Vagina (tissue), 2 donors: Measurements from ENCODE around the gene EFCAB10. TPM values are rescaled to one million over a fixed set of nuclear protein-coding genes. Genes with fewer than 3 reads are reported as not detected.

Experiments
- DNase-seq, 2 donors: peaks; one replicate each; pipeline ENCODE4 v3.0.0-alpha.2; 2017; ENCODE audit errors: extremely low spot score in 2 of 2
- H3K27ac ChIP-seq: fragments of 200-600 bp; sonication (generic); one replicate; pipeline ENCODE4 v1.5.1; 2019
- H3K27me3 ChIP-seq: fragments of 200-600 bp; sonication (generic); one replicate; pipeline ENCODE4 v1.5.1; 2019
- H3K36me3 ChIP-seq, 2 donors: fragments of 200-600 bp; sonication (generic); one replicate each; pipeline ENCODE4 v1.5.1; 2017 to 2019
- H3K4me1 ChIP-seq: fragments of 200-600 bp; sonication (generic); one replicate; pipeline ENCODE4 v1.5.1; 2019
- H3K4me3 ChIP-seq, 2 donors: fragments of 200-600 bp; sonication (generic); 1 replicate in 1 of 2; 2 replicates in 1 of 2; pipeline ENCODE4 v1.5.1; 2016 to 2019
- H3K9me3 ChIP-seq: fragments of 200-600 bp; sonication (generic); one replicate; pipeline ENCODE4 v1.5.1; 2019
- POLR2A ChIP-seq, 2 donors: fragments of 450-650 bp; IDR thresholded peaks; one replicate each; pipeline ENCODE4 v1.6.1; 2017; ENCODE audit warnings: antibody characterized with exemption in 2 of 2, mild to moderate bottlenecking in 2 of 2, moderate library complexity in 2 of 2
- POLR2AphosphoS5 ChIP-seq, 2 donors: sonication (generic); formaldehyde crosslinking; IDR thresholded peaks; one replicate each; pipeline ENCODE4 v1.9.0; 2017; ENCODE audit warnings: antibody characterized with exemption in 2 of 2, mild to moderate bottlenecking in 2 of 2, low read depth in 1 of 2; ENCODE audit not compliant: insufficient read depth in 1 of 2
- intact Hi-C: fragments of 100-400 bp; cut with DNase I; formaldehyde crosslinking; loops from one replicate; pipeline ENCODE4 v1.15.1; 2023
- total RNA-seq: library from RNA; depleted of rRNA; stranded (reverse); fragments of >200 nt; gene quantifications from one replicate; pipeline ENCODE4 v1.2.3, GENCODE V29; 2016
- TF ChIP-seq, protein P1 (sequence below), 3 experiments: fragments of 450-650 bp in 2 of 3; fragments of 200-600 bp in 1 of 3; sonication (generic) in 1 of 3; IDR thresholded peaks; one replicate each; pipeline ENCODE4 v1.5.1; 2017 to 2019; ENCODE audit warnings: antibody characterized with exemption in 3 of 3, mild to moderate bottlenecking in 2 of 3, moderate library complexity in 2 of 3

EFCAB10 gene
- total RNA-seq, 1 donor from 2014 or later = not detected

DNA sequence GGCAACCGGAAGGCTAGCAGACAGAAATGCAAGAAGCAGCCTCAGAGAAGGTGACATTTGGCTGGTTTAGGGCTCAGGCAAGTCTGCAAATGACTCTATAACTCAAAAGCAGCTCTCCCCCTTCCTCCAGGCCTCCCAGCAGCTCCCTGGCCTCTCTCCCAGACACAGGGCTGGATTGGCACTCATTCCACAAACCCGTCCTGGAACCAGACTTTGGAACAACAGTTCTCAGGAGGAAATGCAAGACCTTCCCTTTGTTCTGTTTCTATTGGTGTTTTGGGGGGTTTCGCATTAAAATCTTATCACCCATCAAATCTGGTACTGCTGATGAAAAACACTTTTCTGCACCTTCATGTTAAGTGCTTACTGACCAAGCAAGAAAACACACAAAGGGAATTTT is 40.3 kb upstream of the EFCAB10 start:
- Histone ChIP-seq H3K9me3 (no peaks in the 10 kb centered on the region), H3K4me1 (peaks cover 8% of the 10 kb centered on the region), H3K4me3 (no peak overlapping the region), H3K27me3 (no peaks in the 10 kb centered on the region), H3K36me3 (peaks cover 0 to 35% of the 10 kb centered on the region in 2 donors), H3K27ac (no peak overlapping the region)
- TF ChIP-seq, protein P1, sequence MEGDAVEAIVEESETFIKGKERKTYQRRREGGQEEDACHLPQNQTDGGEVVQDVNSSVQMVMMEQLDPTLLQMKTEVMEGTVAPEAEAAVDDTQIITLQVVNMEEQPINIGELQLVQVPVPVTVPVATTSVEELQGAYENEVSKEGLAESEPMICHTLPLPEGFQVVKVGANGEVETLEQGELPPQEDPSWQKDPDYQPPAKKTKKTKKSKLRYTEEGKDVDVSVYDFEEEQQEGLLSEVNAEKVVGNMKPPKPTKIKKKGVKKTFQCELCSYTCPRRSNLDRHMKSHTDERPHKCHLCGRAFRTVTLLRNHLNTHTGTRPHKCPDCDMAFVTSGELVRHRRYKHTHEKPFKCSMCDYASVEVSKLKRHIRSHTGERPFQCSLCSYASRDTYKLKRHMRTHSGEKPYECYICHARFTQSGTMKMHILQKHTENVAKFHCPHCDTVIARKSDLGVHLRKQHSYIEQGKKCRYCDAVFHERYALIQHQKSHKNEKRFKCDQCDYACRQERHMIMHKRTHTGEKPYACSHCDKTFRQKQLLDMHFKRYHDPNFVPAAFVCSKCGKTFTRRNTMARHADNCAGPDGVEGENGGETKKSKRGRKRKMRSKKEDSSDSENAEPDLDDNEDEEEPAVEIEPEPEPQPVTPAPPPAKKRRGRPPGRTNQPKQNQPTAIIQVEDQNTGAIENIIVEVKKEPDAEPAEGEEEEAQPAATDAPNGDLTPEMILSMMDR (IDR thresholded peaks at IDR 0.05) = no peak
- TF ChIP-seq POLR2A (IDR thresholded peaks at IDR 0.05) (no peak), POLR2AphosphoS5 (IDR thresholded peaks at IDR 0.05; ENCODE audit: insufficient read depth in 1 of 2, low read depth in 1 of 2) (no peak)
- DNase-seq = no peak
- intact Hi-C loops = no loop called here

DNA sequence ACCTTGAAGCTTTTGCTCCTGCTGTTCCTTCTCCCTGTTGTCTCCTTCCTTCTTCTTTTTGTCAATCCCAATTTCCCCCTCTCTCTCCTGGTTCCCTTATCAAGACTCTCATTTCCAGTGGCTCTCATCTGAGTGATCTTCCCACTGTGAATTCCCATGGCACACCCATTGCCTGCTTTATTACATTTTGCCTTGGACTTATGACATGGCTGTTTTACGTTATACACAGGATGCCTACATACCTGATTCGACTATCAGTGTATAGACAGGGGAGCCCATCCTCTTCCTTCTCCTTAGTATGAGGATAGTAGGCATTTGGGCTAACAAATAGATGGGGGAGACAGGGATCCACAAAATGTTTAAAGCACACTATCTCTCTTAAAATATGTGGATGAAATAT is 39.9 kb upstream of the EFCAB10 start:
- no peak overlapping the region for H3K4me3 ChIP-seq
- no peak overlapping the region for H3K27ac ChIP-seq
- intact Hi-C loops = no loop called here
- no peak for DNase-seq
- H3K27me3 ChIP-seq = no peaks in the 10 kb centered on the region
- peaks cover 0 to 30% of the 10 kb centered on the region in 2 donors for H3K36me3 ChIP-seq
- H3K9me3 ChIP-seq = no peaks in the 10 kb centered on the region
- TF ChIP-seq, protein P1 (IDR thresholded peaks at IDR 0.05) = no peak
- TF ChIP-seq POLR2A (IDR thresholded peaks at IDR 0.05) (no peak), POLR2AphosphoS5 (IDR thresholded peaks at IDR 0.05; ENCODE audit: insufficient read depth in 1 of 2, low read depth in 1 of 2) (no peak)
- H3K4me1 ChIP-seq = peaks cover 8% of the 10 kb centered on the region

DNA sequence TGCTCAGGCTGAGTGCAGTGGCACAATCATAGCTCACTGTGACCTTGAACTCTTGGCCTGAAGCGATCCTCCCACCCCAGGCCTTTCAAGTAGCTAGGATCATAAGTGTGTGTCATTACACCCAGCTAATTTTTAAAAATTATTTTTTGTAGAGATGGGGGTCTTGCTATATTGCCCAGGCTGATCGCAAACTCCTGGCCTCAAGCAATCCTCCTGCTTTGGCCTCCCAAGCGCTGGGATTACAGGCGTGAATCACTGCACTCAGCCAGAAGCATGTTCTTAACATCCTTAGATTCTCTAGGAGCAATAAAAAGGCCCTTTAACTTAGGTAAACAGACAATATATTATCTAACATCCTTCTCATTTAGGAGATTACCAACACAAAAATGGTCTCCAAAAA is 38.3 kb upstream of the EFCAB10 start:
- Histone ChIP-seq H3K9me3 (no peaks in the 10 kb centered on the region), H3K4me1 (peaks cover 8% of the 10 kb centered on the region), H3K27ac (no peak overlapping the region), H3K36me3 (peaks cover 0 to 30% of the 10 kb centered on the region in 2 donors), H3K27me3 (no peaks in the 10 kb centered on the region), H3K4me3 (no peak overlapping the region)
- no peak for TF ChIP-seq POLR2AphosphoS5 (IDR thresholded peaks at IDR 0.05; ENCODE audit: insufficient read depth in 1 of 2, low read depth in 1 of 2)
- intact Hi-C loops = no loop called here
- no peak for DNase-seq

DNA sequence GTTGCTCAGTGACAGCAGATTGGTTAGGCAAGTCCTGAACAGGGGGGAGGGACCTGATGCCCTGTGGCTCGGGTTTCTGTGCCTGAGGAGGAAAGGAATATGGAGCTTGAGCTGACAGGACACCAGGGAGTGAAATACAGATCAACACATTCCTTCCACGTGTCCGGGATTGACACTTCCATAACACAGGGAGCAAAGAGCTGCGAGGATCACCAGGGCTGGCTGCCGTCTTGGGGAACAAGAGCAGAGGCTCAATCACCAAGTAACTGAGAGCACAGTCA is 36.7 kb upstream of the EFCAB10 start:
- no peaks in the 10 kb centered on the region for H3K27me3 ChIP-seq
- H3K9me3 ChIP-seq = no peaks in the 10 kb centered on the region
- TF ChIP-seq POLR2AphosphoS5 (IDR thresholded peaks at IDR 0.05; ENCODE audit: insufficient read depth in 1 of 2, low read depth in 1 of 2) = no peak
- TF ChIP-seq POLR2A (IDR thresholded peaks at IDR 0.05) = no peak
- TF ChIP-seq, protein P1 (IDR thresholded peaks at IDR 0.05) = no peak
- peaks cover 0 to 24% of the 10 kb centered on the region in 2 donors for H3K36me3 ChIP-seq
- intact Hi-C loops = no loop called here
- peaks cover 8% of the 10 kb centered on the region for H3K4me1 ChIP-seq
- DNase-seq = no peak
- no peak overlapping the region for H3K27ac ChIP-seq
- H3K4me3 ChIP-seq = no peak overlapping the region

DNA sequence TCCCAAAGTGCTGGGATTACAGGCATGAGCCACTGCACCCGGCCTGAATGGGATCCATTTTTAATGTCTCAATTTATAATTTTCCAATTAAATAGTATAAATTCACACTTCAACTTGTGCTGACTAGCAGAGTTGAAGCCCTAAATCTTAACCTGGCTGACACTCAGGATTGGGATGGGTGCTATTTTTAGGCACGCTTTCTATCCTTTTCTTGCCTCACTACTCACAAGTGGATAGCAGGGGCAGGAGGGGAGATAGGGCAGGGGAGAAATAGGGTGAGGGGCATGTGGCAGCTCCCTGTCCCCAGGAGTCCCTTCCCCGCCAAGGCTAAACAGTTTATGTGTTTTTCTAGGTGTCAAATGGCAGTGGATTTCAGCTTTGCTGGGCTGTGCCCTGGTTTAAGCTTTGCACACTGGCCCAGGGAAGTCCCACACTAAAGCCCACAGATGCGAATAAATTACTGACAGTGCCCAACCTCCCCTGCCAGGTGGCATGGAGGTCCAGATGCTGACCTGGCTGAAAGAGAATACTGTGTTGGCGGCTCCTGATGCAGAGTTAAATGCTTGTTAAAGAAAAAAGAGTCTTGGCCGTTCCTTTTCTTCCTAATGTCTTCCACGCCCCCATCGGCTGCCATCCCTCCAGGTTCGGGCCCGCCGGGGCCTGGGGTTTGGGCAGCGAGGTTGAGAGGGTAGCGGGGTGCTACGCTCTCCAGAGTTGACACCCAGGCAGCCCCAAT is 36.2 kb upstream of the EFCAB10 start:
- H3K36me3 ChIP-seq = peaks cover 0 to 21% of the 10 kb centered on the region in 2 donors

More for the DNA sequence above, 36.2 kb upstream of the EFCAB10 start:
- Histone ChIP-seq H3K27ac (no peak overlapping the region), H3K4me3 (no peak overlapping the region), H3K4me1 (peaks cover 8% of the 10 kb centered on the region), H3K27me3 (no peaks in the 10 kb centered on the region), H3K9me3 (no peaks in the 10 kb centered on the region)
- TF ChIP-seq POLR2A (IDR thresholded peaks at IDR 0.05) (no peak), POLR2AphosphoS5 (IDR thresholded peaks at IDR 0.05; ENCODE audit: insufficient read depth in 1 of 2, low read depth in 1 of 2) (no peak)
- TF ChIP-seq, protein P1 (IDR thresholded peaks at IDR 0.05) = no peak
- no peak for DNase-seq
- intact Hi-C loops = no loop called here
